ENCODE results near the gene MT1A. TPM values are rescaled to one million over a fixed set of nuclear protein-coding genes. Genes with fewer than 3 reads are reported as not detected.
A peak's percentile ranks its signal among the peaks of the same experiment; 100 is the strongest.

MT1A gene
- total RNA-seq, 6 donors from 2014 or later, result 5.4 to 59.1 (median 13.4) TPM; not detected in 1

GRCh38 chr16:56593573-56594291 lies 44.7 kb upstream of the MT1A start:
- H3K9me3 ChIP-seq, result no peaks in the 10 kb centered on the region
- peaks cover 2 to 13% (median 8%) of the 10 kb centered on the region in 4 donors for H3K27me3 ChIP-seq
- peaks cover 10 to 12% (median 10%) of the 10 kb centered on the region in 4 donors for H3K4me1 ChIP-seq
- DNase-seq (no peak), ATAC-seq (ENCODE audit: low FRiP score in 2 of 2) (no peak)
- H3K27ac ChIP-seq, result no peak overlapping the region
- TF ChIP-seq POLR2AphosphoS5 (IDR thresholded peaks at IDR 0.05) (no peak), EP300 (IDR thresholded peaks at IDR 0.05) (no peak), POLR2A (IDR thresholded peaks at IDR 0.05) (no peak)
- TF ChIP-seq, protein P1, sequence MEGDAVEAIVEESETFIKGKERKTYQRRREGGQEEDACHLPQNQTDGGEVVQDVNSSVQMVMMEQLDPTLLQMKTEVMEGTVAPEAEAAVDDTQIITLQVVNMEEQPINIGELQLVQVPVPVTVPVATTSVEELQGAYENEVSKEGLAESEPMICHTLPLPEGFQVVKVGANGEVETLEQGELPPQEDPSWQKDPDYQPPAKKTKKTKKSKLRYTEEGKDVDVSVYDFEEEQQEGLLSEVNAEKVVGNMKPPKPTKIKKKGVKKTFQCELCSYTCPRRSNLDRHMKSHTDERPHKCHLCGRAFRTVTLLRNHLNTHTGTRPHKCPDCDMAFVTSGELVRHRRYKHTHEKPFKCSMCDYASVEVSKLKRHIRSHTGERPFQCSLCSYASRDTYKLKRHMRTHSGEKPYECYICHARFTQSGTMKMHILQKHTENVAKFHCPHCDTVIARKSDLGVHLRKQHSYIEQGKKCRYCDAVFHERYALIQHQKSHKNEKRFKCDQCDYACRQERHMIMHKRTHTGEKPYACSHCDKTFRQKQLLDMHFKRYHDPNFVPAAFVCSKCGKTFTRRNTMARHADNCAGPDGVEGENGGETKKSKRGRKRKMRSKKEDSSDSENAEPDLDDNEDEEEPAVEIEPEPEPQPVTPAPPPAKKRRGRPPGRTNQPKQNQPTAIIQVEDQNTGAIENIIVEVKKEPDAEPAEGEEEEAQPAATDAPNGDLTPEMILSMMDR (IDR thresholded peaks at IDR 0.05), result no peak
- no peaks in the 10 kb centered on the region for H3K36me3 ChIP-seq
- WGBS, 2 donors, result 76 to 79% methylated on average over 6 of the region's 6 CpGs
- H3K4me3 ChIP-seq, result no peak overlapping the region

- 79 to 93% methylated on average over 5 of the region's 5 CpGs for WGBS, 2 donors
- TF ChIP-seq EP300 (IDR thresholded peaks at IDR 0.05) (no peak), POLR2AphosphoS5 (IDR thresholded peaks at IDR 0.05) (no peak), POLR2A (IDR thresholded peaks at IDR 0.05) (no peak)
- TF ChIP-seq, protein P1 (IDR thresholded peaks at IDR 0.05), result no peak
- Histone ChIP-seq H3K27me3 (peaks cover 0 to 9% (median 4%) of the 10 kb centered on the region in 4 donors), H3K4me3 (no peak overlapping the region), H3K27ac (no peak overlapping the region), H3K9me3 (no peaks in the 10 kb centered on the region), H3K4me1 (peaks cover 5 to 7% (median 6%) of the 10 kb centered on the region in 4 donors), H3K36me3 (no peaks in the 10 kb centered on the region)
- ATAC-seq (ENCODE audit: low FRiP score in 2 of 2) (no peak), DNase-seq (no peak)
These were observed 44.2 kb upstream of the MT1A start for GRCh38 chr16:56594292-56594619.

- Histone ChIP-seq H3K4me3 (no peak overlapping the region), H3K27me3 (no peaks in the 10 kb centered on the region), H3K9me3 (no peaks in the 10 kb centered on the region), H3K27ac (no peak overlapping the region), H3K4me1 (peaks cover 0 to 7% (median 6%) of the 10 kb centered on the region in 4 donors), H3K36me3 (no peaks in the 10 kb centered on the region)
- TF ChIP-seq, protein P1 (IDR thresholded peaks at IDR 0.05), result peak; percentile 37 to 64 (median 54)
- TF ChIP-seq EP300 (IDR thresholded peaks at IDR 0.05), result no peak
- ATAC-seq (ENCODE audit: low FRiP score in 2 of 2), result peak in 1 of 2 donors; percentile 65
- no peak for DNase-seq
- WGBS, 2 donors, result 35 to 36% methylated on average over 8 of the region's 8 CpGs
These were observed 38.0 kb upstream of the MT1A start for GRCh38 chr16:56600398-56600999.

DNA sequence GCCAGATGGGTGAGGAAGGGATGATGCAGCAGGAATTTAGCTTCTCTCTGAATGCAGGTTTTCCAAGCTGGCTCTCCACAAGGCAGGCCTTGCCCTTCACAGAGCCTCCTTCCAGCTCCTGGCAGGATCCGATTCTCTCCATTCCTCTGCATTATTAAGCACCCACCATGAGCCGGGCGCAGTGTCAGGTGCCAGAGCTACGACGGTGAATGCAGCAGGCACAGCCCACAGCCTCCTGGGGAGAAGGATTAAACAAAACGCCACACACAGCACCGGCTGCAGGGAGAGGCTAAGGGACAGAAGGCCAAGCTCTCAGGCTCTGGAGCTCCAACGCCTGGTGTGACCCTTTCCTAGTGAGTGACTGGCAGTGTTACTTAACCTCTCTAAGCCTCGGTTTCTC lies 37.1 kb upstream of the MT1A start:
- DNase-seq, result no peak
- H3K27ac ChIP-seq, result no peak overlapping the region
- TF ChIP-seq POLR2AphosphoS5 (IDR thresholded peaks at IDR 0.05) (no peak), POLR2A (IDR thresholded peaks at IDR 0.05) (no peak), EP300 (IDR thresholded peaks at IDR 0.05) (no peak)
- TF ChIP-seq, protein P1 (IDR thresholded peaks at IDR 0.05), result no peak
- H3K36me3 ChIP-seq, result no peaks in the 10 kb centered on the region
- no peak overlapping the region for H3K4me3 ChIP-seq
- no peak for ATAC-seq (ENCODE audit: low FRiP score in 2 of 2)
- 67 to 80% methylated on average over 4 to 9 of the region's 9 CpGs for WGBS, 2 donors
- peaks cover 8 to 15% (median 14%) of the 10 kb centered on the region in 4 donors for H3K4me1 ChIP-seq
- H3K27me3 ChIP-seq, result no peaks in the 10 kb centered on the region
- no peaks in the 10 kb centered on the region for H3K9me3 ChIP-seq
